ENCODE measurements around the gene HIGD1A. TPM values are rescaled to one million over a fixed set of nuclear protein-coding genes. Genes with fewer than 3 reads are reported as not detected.

The HIGD1A gene
- total RNA-seq, 1 experiment from 2014 or later, result 112 TPM

DNA sequence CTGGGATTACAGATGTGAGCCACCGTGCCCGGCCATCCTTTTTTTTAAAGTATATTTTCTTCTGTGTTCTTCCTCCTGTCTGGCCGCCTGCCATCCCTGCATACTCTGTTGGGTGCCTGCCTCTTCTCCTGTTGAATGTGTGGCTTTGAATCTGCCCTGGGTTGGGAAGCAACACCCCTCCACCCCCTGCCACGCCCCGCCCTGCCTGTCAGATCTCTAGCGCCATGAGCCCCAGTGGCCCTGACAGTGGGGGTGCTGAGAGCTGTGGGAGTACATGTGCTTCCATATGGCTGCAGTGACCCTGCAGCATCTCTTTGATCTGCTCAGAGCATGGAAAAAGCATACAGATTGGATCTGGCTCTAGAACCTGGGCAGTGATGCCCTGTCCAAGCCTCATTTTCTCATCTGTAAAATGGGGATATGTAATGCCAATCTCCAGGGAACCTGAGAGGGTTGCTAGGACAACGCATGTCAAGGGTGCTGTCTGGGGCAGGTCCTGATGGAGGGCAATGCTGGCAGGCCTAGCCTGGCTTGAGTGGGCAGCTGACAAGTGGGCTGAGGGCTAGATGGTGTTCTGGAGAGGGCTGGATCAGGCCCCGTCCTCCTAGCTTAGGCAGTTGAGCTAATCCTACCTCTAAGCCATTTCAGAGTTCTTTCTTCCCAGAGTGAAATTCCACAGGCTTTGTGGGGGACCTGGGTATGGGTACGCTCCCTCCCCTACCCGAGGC lies 55.1 kb downstream of the HIGD1A start:
- Mint-ChIP-seq H3K27ac (ENCODE audit: unreplicated experiment) (no peak overlapping the region), H3K36me3 (ENCODE audit: insufficient read depth, unreplicated experiment) (no peaks in the 10 kb centered on the region), H3K27me3 (ENCODE audit: insufficient read depth, unreplicated experiment) (no peaks in the 10 kb centered on the region), H3K9me3 (ENCODE audit: unreplicated experiment) (no peaks in the 10 kb centered on the region), H3K4me3 (ENCODE audit: unreplicated experiment) (no peak overlapping the region), H3K4me1 (ENCODE audit: low read depth, unreplicated experiment) (no peaks in the 10 kb centered on the region)
- Histone ChIP-seq H3K36me3 (ENCODE audit: control insufficient read depth, insufficient read depth, low read length) (no peaks in the 10 kb centered on the region), H3K4me1 (no peaks in the 10 kb centered on the region), H3K4me3 (ENCODE audit: low read depth, low read length) (no peak overlapping the region), H3K9me3 (no peaks in the 10 kb centered on the region), H3K27me3 (replicated peaks; ENCODE audit: control insufficient read depth, insufficient read depth, low read length) (no peaks in the 10 kb centered on the region)
- no peak for DNase-seq
- ChIA-PET CTCF (interaction anchor here (0.6 to 1.4 kb wide), 3 partner anchors 90 to 172 kb away, joined by 3 to 5 read pairs (median 4); partner anchors contain the start of gene SEC22C), POLR2A (no interaction called here)
- no peak for TF ChIP-seq CTCF (IDR thresholded peaks at IDR 0.05; ENCODE audit: insufficient read depth in 1 of 2, low read depth in 1 of 2, low read length in 1 of 2, severe bottlenecking in 1 of 2, unreplicated experiment in 1 of 2)
- BruUV-seq (replicated peaks), result no TSS peak
- intact Hi-C loops (cut with micrococcal nuclease; ENCODE audit: unreplicated experiment), result no loop called here

DNA sequence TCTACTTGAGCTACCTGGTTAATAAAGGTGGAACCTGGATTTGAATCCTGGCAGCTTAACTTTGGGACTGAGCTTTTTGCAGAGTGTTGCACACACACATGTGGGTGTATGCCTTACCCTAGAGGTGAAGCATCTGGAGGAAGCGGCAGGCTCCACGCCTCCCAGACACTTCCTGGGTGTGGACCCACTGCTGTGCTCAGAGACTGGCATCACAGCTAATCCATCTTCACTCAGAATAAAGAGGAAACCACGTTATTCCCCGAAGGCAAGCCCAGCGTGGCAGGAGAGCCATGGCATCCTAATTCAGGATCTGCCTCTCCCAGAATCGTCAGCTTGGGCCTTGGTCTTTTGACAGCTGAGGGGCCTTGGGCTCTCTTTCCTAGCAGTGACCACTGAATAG lies 56.7 kb downstream of the HIGD1A start:
- no peaks in the 10 kb centered on the region for H3K4me1 ChIP-seq

More for the DNA sequence above, 56.7 kb downstream of the HIGD1A start:
- ChIA-PET CTCF (no interaction called here), POLR2A (no interaction called here)
- Mint-ChIP-seq H3K9me3 (ENCODE audit: unreplicated experiment) (no peaks in the 10 kb centered on the region), H3K4me1 (ENCODE audit: low read depth, unreplicated experiment) (no peaks in the 10 kb centered on the region), H3K27me3 (ENCODE audit: insufficient read depth, unreplicated experiment) (no peaks in the 10 kb centered on the region), H3K27ac (ENCODE audit: unreplicated experiment) (no peak overlapping the region), H3K36me3 (ENCODE audit: insufficient read depth, unreplicated experiment) (no peaks in the 10 kb centered on the region), H3K4me3 (ENCODE audit: unreplicated experiment) (no peak overlapping the region)
- Histone ChIP-seq H3K9me3 (no peaks in the 10 kb centered on the region), H3K36me3 (ENCODE audit: control insufficient read depth, insufficient read depth, low read length) (no peaks in the 10 kb centered on the region), H3K27me3 (replicated peaks; ENCODE audit: control insufficient read depth, insufficient read depth, low read length) (no peaks in the 10 kb centered on the region), H3K4me3 (ENCODE audit: low read depth, low read length) (no peak overlapping the region)
- TF ChIP-seq CTCF (IDR thresholded peaks at IDR 0.05; ENCODE audit: insufficient read depth in 1 of 2, low read depth in 1 of 2, low read length in 1 of 2, severe bottlenecking in 1 of 2, unreplicated experiment in 1 of 2), result no peak
- intact Hi-C loops (cut with micrococcal nuclease; ENCODE audit: unreplicated experiment), result no loop called here
- BruUV-seq (replicated peaks), result no TSS peak
- no peak for DNase-seq

All from Caco-2 (cell line).